ENCODE data around the gene HOXD12.

DNA sequence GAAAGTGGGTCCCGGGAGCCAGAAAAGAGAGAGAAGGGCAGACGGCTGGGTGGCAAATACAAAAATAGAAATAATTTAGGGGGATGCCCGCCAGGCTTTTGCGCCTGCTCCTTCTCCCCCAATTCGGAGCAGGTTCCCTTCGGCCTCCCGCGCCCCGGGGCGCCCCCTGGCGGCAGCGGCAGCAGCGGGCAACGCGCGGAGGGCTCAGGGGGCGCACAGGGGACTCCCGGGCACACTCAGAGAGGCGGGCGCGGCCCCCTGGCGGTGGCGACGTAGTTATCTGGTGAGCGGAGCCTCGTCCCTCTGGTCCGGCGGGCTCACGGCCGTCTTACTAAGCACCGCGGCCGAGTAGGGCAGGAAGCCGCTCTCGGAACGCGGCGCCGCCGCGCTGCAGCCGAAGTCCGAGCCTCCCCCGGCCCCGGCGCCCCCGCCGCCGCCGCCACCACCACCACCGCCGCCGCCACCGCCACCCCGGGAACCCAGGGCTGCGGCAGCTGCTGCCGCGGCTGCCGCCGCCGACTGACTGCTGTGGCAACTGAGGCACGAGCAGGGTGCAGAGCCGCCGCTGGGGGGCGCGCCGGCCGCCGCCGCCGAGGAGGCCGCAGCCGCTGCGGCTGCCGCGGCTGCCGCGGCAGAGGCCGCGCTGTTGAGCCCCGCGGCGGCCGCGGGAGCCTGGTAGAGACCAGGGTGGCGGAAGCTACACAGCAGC lies 19.6 kb upstream of the HOXD12 start:
- TF ChIP-seq, protein P1, sequence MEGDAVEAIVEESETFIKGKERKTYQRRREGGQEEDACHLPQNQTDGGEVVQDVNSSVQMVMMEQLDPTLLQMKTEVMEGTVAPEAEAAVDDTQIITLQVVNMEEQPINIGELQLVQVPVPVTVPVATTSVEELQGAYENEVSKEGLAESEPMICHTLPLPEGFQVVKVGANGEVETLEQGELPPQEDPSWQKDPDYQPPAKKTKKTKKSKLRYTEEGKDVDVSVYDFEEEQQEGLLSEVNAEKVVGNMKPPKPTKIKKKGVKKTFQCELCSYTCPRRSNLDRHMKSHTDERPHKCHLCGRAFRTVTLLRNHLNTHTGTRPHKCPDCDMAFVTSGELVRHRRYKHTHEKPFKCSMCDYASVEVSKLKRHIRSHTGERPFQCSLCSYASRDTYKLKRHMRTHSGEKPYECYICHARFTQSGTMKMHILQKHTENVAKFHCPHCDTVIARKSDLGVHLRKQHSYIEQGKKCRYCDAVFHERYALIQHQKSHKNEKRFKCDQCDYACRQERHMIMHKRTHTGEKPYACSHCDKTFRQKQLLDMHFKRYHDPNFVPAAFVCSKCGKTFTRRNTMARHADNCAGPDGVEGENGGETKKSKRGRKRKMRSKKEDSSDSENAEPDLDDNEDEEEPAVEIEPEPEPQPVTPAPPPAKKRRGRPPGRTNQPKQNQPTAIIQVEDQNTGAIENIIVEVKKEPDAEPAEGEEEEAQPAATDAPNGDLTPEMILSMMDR (IDR thresholded peaks at IDR 0.05), result no peak
- TF ChIP-seq EP300 (IDR thresholded peaks at IDR 0.05), result no peak
- no peak for TF ChIP-seq POLR2A (IDR thresholded peaks at IDR 0.05)

All from ovary (tissue), 3 donors.